B cell (primary cell): ENCODE results near the gene SCARB1. TPM values are rescaled to one million over a fixed set of nuclear protein-coding genes. Genes with fewer than 3 reads are reported as not detected.

ENCODE experiments used
- ATAC-seq: fragments of 200-7000 bp; cut with Tn5 transposase; one replicate; pipeline ENCODE4 v1.10.0; 2021; ENCODE audit warnings: low read depth, mild to moderate bottlenecking, moderate number of reproducible peaks, moderate library complexity
- CTCF ChIA-PET: fragments of 350-600 bp; sonication (Branson Sonifier 250); formaldehyde crosslinking; loops from one replicate; lab custom pipeline; 2021; ENCODE audit warnings: antibody characterized with exemption, inconsistent platforms; lab: Charles Lee
- POLR2A ChIA-PET: fragments of 350-600 bp; sonication (Branson Sonifier 250); formaldehyde crosslinking; loops from one replicate; lab custom pipeline; 2021; ENCODE audit warnings: antibody characterized with exemption; lab: Charles Lee
- DNase-seq: peaks from one replicate; pipeline ENCODE4 v3.0.0; 2013
- H2AFZ ChIP-seq: 2 replicates; pipeline ENCODE4 v1.6.1; 2012; ENCODE audit warnings: mild to moderate bottlenecking, low read depth, low read length; ENCODE audit not compliant: insufficient read depth, poor library complexity, severe bottlenecking
- H3K27ac ChIP-seq, 2 donors: 1 replicate in 1 of 2; 2 replicates in 1 of 2; pipeline ENCODE4 v1.5.1; 2012 to 2013; ENCODE audit warnings: low read length in 2 of 2, mild to moderate bottlenecking in 2 of 2, moderate library complexity in 1 of 2
- H3K27me3 ChIP-seq, 4 experiments: fragments of 200-600 bp in 1 of 4; sonication (generic) in 1 of 4; replicated peaks in 1 of 4; 1 replicate in 2 of 4; 2 replicates in 2 of 4; pipeline versions ENCODE4 v1.6.1 to v1.7.0; 2013 to 2016; ENCODE audit warnings: low read length in 3 of 4, mild to moderate bottlenecking in 2 of 4, mixed read lengths in 1 of 4, moderate library complexity in 1 of 4; ENCODE audit not compliant: insufficient read depth in 4 of 4, control insufficient read depth in 3 of 4; ENCODE audit errors: control extremely low read depth in 1 of 4
- H3K36me3 ChIP-seq, 2 experiments: replicated peaks in 1 of 2; 1 replicate in 1 of 2; 2 replicates in 1 of 2; pipeline versions ENCODE4 v1.6.1 to v1.7.1; 2013; ENCODE audit warnings: low read length in 1 of 2; ENCODE audit not compliant: insufficient read depth in 2 of 2, control insufficient read depth in 1 of 2; ENCODE audit errors: control extremely low read depth in 1 of 2, extremely low read depth in 1 of 2
- H3K4me1 ChIP-seq, 2 donors: fragments of 200-600 bp in 1 of 2; sonication (generic) in 1 of 2; 1 replicate in 1 of 2; 2 replicates in 1 of 2; pipeline versions ENCODE4 v1.5.1 to v1.6.1; 2013 to 2017; ENCODE audit warnings: low read length in 2 of 2; ENCODE audit not compliant: control insufficient read depth in 2 of 2, insufficient read depth in 2 of 2
- H3K4me2 ChIP-seq: replicated peaks from 2 replicates; pipeline ENCODE3; 2012; ENCODE audit warnings: mild to moderate bottlenecking, low read depth, low read length; ENCODE audit not compliant: poor library complexity, severe bottlenecking
- H3K4me3 ChIP-seq, 5 experiments: fragments of 200-600 bp in 1 of 5; sonication (generic) in 1 of 5; 1 replicate in 3 of 5; 2 replicates in 2 of 5; pipeline versions ENCODE4 v1.5.1 to v1.7.0; 2011 to 2016; ENCODE audit warnings: low read length in 4 of 5, mild to moderate bottlenecking in 4 of 5, low read depth in 2 of 5, control low read depth in 1 of 5, moderate library complexity in 1 of 5; ENCODE audit not compliant: insufficient read depth in 1 of 5; ENCODE audit errors: control extremely low read depth in 1 of 5, extremely low read depth in 1 of 5
- H3K79me2 ChIP-seq: fragments of 200-600 bp; sonication (generic); one replicate; pipeline ENCODE4 v1.6.0; 2016; ENCODE audit warnings: low read length; ENCODE audit not compliant: control insufficient read depth, insufficient read depth
- H3K9ac ChIP-seq: fragments of 200-600 bp; sonication (generic); 2 replicates; pipeline ENCODE4 v1.6.1; 2017; ENCODE audit warnings: mild to moderate bottlenecking, low read length, moderate library complexity
- H3K9me3 ChIP-seq, 3 donors: one replicate each; pipeline versions ENCODE4 v1.6.1 to v1.7.1; 2013; ENCODE audit warnings: low read length in 2 of 3; ENCODE audit not compliant: control insufficient read depth in 2 of 3, insufficient read depth in 1 of 3; ENCODE audit errors: control extremely low read depth in 1 of 3
- H4K20me1 ChIP-seq: 2 replicates; pipeline ENCODE4 v1.6.0; 2012; ENCODE audit warnings: mild to moderate bottlenecking, low read length; ENCODE audit not compliant: insufficient read depth, control insufficient read depth, poor library complexity, severe bottlenecking
- H3K27ac Mint-ChIP-seq: one replicate; pipeline ENCODE4 v1.8.0; 2021; ENCODE audit warnings: mixed read lengths
- H3K27me3 Mint-ChIP-seq: one replicate; pipeline ENCODE4 v1.8.0; 2021; ENCODE audit warnings: mixed read lengths
- H3K4me1 Mint-ChIP-seq: one replicate; pipeline ENCODE4 v1.8.0; 2021; ENCODE audit warnings: mixed read lengths
- H3K4me3 Mint-ChIP-seq: one replicate; pipeline ENCODE4 v1.8.0; 2021; ENCODE audit warnings: mixed read lengths
- H3K9me3 Mint-ChIP-seq: one replicate; pipeline ENCODE4 v1.8.0; 2022; ENCODE audit warnings: mixed read lengths; ENCODE audit not compliant: insufficient read depth
- EZH2 ChIP-seq: IDR thresholded peaks from 2 replicates; pipeline ENCODE4 v1.6.1; 2012; ENCODE audit warnings: borderline replicate concordance, low read depth, mild to moderate bottlenecking, moderate library complexity, low read length; ENCODE audit not compliant: insufficient read depth, poor library complexity, severe bottlenecking
- WGBS: methylation state at CpG from one replicate; pipeline ENCODE4 v1.1.5; 2013; ENCODE audit warnings: missing lambda C conversion rate; ENCODE audit not compliant: insufficient coverage; 5-methylcytosine and 5-hydroxymethylcytosine counted together
- intact Hi-C: fragments of 100-400 bp; cut with micrococcal nuclease; formaldehyde crosslinking; loops from one replicate; pipeline ENCODE4 v1.10.0; 2022
- polyA plus RNA-seq: library from polyadenylated mRNA; depleted of rRNA; stranded (reverse); fragments of >200 nt; gene quantifications from 2 replicates; pipeline ENCODE4 v1.2.3, GENCODE V29; 2012
- total RNA-seq, 2 donors: library from RNA; stranded (reverse); fragments of 120-200 nt in 1 of 2; gene quantifications; 1 replicate in 1 of 2; 2 replicates in 1 of 2; pipeline versions ENCODE4 v1.2.3 to v1.2.4, GENCODE V29; 2013 to 2022
- TF ChIP-seq, protein P1 (sequence below): fragments of 200-600 bp; IDR thresholded peaks from one replicate; pipeline ENCODE4 v1.8.0; 2022; ENCODE audit warnings: antibody characterized with exemption, mild to moderate bottlenecking

Gene SCARB1
- total and polyA plus RNA-seq, 2 donors (not counting 1 experiment from before 2014, with no cell fraction given) = 26.8 to 30.7 TPM

DNA sequence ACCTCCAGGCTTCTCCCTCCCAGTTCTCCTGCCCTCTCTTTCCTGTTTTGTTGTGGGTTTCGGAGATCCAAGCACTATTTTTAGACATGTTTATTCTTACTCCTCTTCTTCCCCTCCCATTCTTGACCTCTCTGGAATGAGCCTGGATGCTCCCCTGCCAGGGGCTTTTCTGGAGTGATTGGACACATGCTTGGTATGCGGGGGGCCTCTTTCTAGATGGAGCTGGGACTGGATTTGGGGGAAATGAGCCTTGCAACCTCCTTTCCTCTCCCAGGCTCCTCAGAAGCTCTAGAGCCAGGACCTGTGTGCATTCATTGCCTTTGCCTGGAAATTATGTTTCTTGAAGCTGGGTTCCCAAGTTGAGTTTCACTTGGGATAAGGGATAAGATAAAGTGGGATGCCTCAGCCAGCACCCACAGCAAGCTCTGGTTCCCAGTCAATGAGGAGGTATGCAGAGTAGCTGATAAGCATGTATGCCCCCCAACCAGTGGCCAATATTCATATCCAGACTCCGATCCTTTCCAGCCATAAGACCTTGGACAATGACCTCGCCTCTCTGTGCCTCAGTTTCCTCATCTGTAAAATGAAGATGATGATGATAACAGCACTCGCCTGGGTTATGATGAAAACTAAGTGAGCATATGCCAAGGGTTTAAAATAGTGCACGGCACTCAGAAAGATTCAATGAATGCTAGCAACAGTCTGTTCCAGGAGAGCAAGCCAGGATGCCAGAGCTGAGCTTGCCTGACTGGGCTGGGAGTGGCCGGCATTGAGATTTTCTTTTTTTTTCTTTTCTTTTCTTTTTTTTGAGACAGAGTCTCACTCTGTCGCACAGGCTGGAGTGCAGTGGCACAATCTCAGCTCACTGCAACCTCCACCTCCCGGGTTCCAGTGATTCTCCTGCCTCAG is 97.8 kb downstream of the SCARB1 start:
- no peaks in the 10 kb centered on the region for H3K36me3 ChIP-seq
- Mint-ChIP-seq H3K4me1 (peaks cover 6% of the 10 kb centered on the region), H3K27me3 (peaks cover 7% of the 10 kb centered on the region), H3K4me3 (no peak overlapping the region), H3K27ac (no peak overlapping the region), H3K9me3 (peaks cover 8% of the 10 kb centered on the region)
- H3K79me2 ChIP-seq = no peaks in the 10 kb centered on the region
- H2AFZ ChIP-seq = no peak overlapping the region
- no peak overlapping the region for H3K27ac ChIP-seq
- intact Hi-C loops = loop anchor here (5.0 kb wide), 1 partner anchor 314 kb away; no protein-coding TSS in a partner anchor
- POLR2A ChIA-PET = no interaction called here
- WGBS = 99% methylated on average over 5 of the region's 9 CpGs
- H3K9me3 ChIP-seq = peaks cover 3 to 34% (median 18%) of the 10 kb centered on the region in 3 donors
- CTCF ChIA-PET = interaction anchor here (0.6 to 10.1 kb wide), 18 partner anchors 9 to 759 kb away, joined by 3 to 160 read pairs (median 3); no protein-coding TSS in a partner anchor
- no peak overlapping the region for H3K4me3 ChIP-seq
- no peak overlapping the region for H3K9ac ChIP-seq
- DNase-seq (no peak), ATAC-seq (no peak)
- H3K27me3 ChIP-seq = peaks cover 0 to 5% (median 0%) of the 10 kb centered on the region in 4 experiments
- H3K4me2 ChIP-seq = no peak overlapping the region
- H3K4me1 ChIP-seq = peaks cover 4 to 8% of the 10 kb centered on the region in 2 donors
- no peaks in the 10 kb centered on the region for H4K20me1 ChIP-seq
- TF ChIP-seq, protein P1, sequence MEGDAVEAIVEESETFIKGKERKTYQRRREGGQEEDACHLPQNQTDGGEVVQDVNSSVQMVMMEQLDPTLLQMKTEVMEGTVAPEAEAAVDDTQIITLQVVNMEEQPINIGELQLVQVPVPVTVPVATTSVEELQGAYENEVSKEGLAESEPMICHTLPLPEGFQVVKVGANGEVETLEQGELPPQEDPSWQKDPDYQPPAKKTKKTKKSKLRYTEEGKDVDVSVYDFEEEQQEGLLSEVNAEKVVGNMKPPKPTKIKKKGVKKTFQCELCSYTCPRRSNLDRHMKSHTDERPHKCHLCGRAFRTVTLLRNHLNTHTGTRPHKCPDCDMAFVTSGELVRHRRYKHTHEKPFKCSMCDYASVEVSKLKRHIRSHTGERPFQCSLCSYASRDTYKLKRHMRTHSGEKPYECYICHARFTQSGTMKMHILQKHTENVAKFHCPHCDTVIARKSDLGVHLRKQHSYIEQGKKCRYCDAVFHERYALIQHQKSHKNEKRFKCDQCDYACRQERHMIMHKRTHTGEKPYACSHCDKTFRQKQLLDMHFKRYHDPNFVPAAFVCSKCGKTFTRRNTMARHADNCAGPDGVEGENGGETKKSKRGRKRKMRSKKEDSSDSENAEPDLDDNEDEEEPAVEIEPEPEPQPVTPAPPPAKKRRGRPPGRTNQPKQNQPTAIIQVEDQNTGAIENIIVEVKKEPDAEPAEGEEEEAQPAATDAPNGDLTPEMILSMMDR = no peak
- TF ChIP-seq EZH2 = no peak
